Measurements from ENCODE around the gene TRIM23.

DNA sequence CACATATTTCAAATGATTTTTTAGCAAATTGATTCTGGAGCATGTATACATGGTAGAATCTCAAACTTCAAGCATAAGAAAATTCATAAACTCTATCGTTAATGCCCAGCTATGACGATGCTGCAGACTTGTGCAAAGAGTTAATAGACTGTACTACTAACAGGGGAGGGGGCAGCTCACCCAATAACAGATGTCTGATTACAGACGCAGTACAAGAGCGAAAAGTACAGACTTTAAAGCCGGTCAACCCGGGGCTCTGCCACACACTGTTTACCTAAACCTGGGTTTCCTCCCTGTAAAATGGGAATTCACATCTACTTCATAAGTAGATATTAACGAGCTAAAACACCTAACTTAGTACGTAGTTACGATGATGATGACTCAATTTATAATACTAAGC, 651 bp downstream of the TRIM23 start:
- TF ChIP-seq, protein P1, sequence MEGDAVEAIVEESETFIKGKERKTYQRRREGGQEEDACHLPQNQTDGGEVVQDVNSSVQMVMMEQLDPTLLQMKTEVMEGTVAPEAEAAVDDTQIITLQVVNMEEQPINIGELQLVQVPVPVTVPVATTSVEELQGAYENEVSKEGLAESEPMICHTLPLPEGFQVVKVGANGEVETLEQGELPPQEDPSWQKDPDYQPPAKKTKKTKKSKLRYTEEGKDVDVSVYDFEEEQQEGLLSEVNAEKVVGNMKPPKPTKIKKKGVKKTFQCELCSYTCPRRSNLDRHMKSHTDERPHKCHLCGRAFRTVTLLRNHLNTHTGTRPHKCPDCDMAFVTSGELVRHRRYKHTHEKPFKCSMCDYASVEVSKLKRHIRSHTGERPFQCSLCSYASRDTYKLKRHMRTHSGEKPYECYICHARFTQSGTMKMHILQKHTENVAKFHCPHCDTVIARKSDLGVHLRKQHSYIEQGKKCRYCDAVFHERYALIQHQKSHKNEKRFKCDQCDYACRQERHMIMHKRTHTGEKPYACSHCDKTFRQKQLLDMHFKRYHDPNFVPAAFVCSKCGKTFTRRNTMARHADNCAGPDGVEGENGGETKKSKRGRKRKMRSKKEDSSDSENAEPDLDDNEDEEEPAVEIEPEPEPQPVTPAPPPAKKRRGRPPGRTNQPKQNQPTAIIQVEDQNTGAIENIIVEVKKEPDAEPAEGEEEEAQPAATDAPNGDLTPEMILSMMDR (IDR thresholded peaks at IDR 0.05; ENCODE audit: low read depth, low read length, poor library complexity, severe bottlenecking) = no peak
- no peak for TF ChIP-seq EZH2phosphoT487 (IDR thresholded peaks at IDR 0.05; ENCODE audit: borderline replicate concordance, low read length)

Data from DOHH2 (cell line).